Measurements from ENCODE around the gene TMPRSS4. TPM values are rescaled to one million over a fixed set of nuclear protein-coding genes. Genes with fewer than 3 reads are reported as not detected.

The TMPRSS4 gene
- total and polyA plus RNA-seq, 2 of the 4 experiments (the other 2 are of a cell fraction) = not detected

- Histone ChIP-seq H3K56ac (ENCODE audit: extremely low read depth, insufficient read depth, low read length) (no peak overlapping the region), H3K9me3 (ENCODE audit: control insufficient read depth, insufficient read depth, low read length) (no peaks in the 10 kb centered on the region), H3K4me3 (ENCODE audit: insufficient read depth, low read depth, low read length) (no peak overlapping the region), H4K20me1 (ENCODE audit: insufficient read depth, low read length) (no peaks in the 10 kb centered on the region), H3K27me3 (ENCODE audit: control insufficient read depth, insufficient read depth, low read length) (no peaks in the 10 kb centered on the region), H3K9me1 (ENCODE audit: insufficient read depth, low read length) (no peaks in the 10 kb centered on the region), H3K14ac (replicated peaks; ENCODE audit: low read depth, low read length) (no peak overlapping the region), H2BK120ac (ENCODE audit: low read depth, low read length) (no peak overlapping the region), H3K36me3 (ENCODE audit: control insufficient read depth, insufficient read depth, low read length) (no peaks in the 10 kb centered on the region), H3K9ac (ENCODE audit: low read depth, low read length) (no peak overlapping the region), H2BK20ac (ENCODE audit: low read depth, low read length) (no peak overlapping the region), H4K91ac (ENCODE audit: insufficient read depth, low read depth, low read length) (no peak overlapping the region), H2AK5ac (ENCODE audit: low read depth, low read length) (no peak overlapping the region), H4K8ac (ENCODE audit: low read depth in 2 of 2, low read length in 2 of 2) (no peak overlapping the region), H3K27ac (ENCODE audit: insufficient read depth, low read length) (no peak overlapping the region), H4K5ac (ENCODE audit: low read depth, low read length) (no peak overlapping the region), H3K4ac (ENCODE audit: low read depth, low read length) (no peak overlapping the region), H2AK9ac (replicated peaks; ENCODE audit: low read depth, low read length, poor library complexity) (no peak overlapping the region), H3K4me2 (ENCODE audit: low read depth, low read length) (no peak overlapping the region), H3K79me1 (ENCODE audit: low read depth in 1 of 2, low read length in 2 of 2) (no peaks in the 10 kb centered on the region), H2AFZ (replicated peaks; ENCODE audit: low read length, poor library complexity) (no peak overlapping the region), H3K4me1 (ENCODE audit: control insufficient read depth, insufficient read depth, low read length) (no peaks in the 10 kb centered on the region), H2BK5ac (ENCODE audit: low read depth, low read length, poor library complexity, severe bottlenecking) (no peak overlapping the region), H3K18ac (ENCODE audit: low read depth, low read length) (no peak overlapping the region), H3K23ac (ENCODE audit: low read depth, low read length) (no peak overlapping the region), H2BK15ac (ENCODE audit: low read depth, low read length) (no peak overlapping the region)
- ATAC-seq (ENCODE audit: low read depth) (no peak), DNase-seq (no peak)
- TF ChIP-seq CTCF (conservative IDR thresholded peaks at IDR 0.05; ENCODE audit: low read depth, low read length) = no peak
- TF ChIP-seq, protein P1, sequence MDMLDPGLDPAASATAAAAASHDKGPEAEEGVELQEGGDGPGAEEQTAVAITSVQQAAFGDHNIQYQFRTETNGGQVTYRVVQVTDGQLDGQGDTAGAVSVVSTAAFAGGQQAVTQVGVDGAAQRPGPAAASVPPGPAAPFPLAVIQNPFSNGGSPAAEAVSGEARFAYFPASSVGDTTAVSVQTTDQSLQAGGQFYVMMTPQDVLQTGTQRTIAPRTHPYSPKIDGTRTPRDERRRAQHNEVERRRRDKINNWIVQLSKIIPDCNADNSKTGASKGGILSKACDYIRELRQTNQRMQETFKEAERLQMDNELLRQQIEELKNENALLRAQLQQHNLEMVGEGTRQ (IDR thresholded peaks at IDR 0.05; ENCODE audit: low read depth, low read length) = no peak
- TF ChIP-seq RCOR1 (IDR thresholded peaks at IDR 0.05; ENCODE audit: insufficient replicate concordance, low read length) = no peak
- no peak for TF ChIP-seq BHLHE40 (IDR thresholded peaks at IDR 0.05; ENCODE audit: low read depth, low read length)
- no peak for TF ChIP-seq FOS (IDR thresholded peaks at IDR 0.05; ENCODE audit: low read depth, low read length)
- no peak for TF ChIP-seq RFX5 (IDR thresholded peaks at IDR 0.05; ENCODE audit: low read depth, low read length)
- TF ChIP-seq NFE2L2 (IDR thresholded peaks at IDR 0.05; ENCODE audit: low read depth, low read length) = no peak
- TF ChIP-seq MAFK (IDR thresholded peaks at IDR 0.05; ENCODE audit: low read depth, low read length) = no peak
- CTCF ChIA-PET = no interaction called here
- BruUV-seq (replicated peaks) = no TSS peak
- intact Hi-C loops (cut with micrococcal nuclease) (no loop called here), dilution Hi-C loops (cut with HindIII; ENCODE audit: low sequenced_read_pairs, unreplicated experiment) (no loop called here), in situ Hi-C loops (cut with MboI; ENCODE audit: low sequenced_read_pairs) (no loop called here)
- 90% methylated on average over 2 of the region's 3 CpGs; no CpG with 5 or more reads in 1 of the 2 experiments for WGBS, 2 experiments (ENCODE audit: extremely low coverage in 2 of 2, insufficient read length in 1 of 2)
- POLR2A ChIA-PET (ENCODE audit: unreplicated experiment) = no interaction called here
These were observed 11.5 kb upstream of the TMPRSS4 start for GRCh38 chr11:118065384-118065783.

Measured in IMR-90 (cell line).